NT2/D1 (cell line): ENCODE measurements around the gene CLMN.

ENCODE experiments used
- DNase-seq: peaks from one replicate; pipeline ENCODE4 v3.0.0-alpha.2; 2011; ENCODE audit warnings: low read depth, low spot score
- H3K27me3 ChIP-seq: 2 replicates; pipeline ENCODE4 v1.6.0; 2011; ENCODE audit warnings: mild to moderate bottlenecking; ENCODE audit not compliant: insufficient read length, insufficient read depth
- H3K36me3 ChIP-seq: 2 replicates; pipeline ENCODE4 v1.6.1; 2011; ENCODE audit warnings: mild to moderate bottlenecking, low read length, mixed read lengths; ENCODE audit not compliant: insufficient read depth, insufficient read length
- H3K4me1 ChIP-seq: 2 replicates; pipeline ENCODE4 v1.5.1; 2011; ENCODE audit not compliant: insufficient read depth, insufficient read length
- H3K4me3 ChIP-seq: 2 replicates; pipeline ENCODE4 v1.5.1; 2011; ENCODE audit warnings: low read depth; ENCODE audit not compliant: insufficient read length
- H3K9ac ChIP-seq: 2 replicates; pipeline ENCODE4 v1.6.0; 2011; ENCODE audit warnings: low read depth; ENCODE audit not compliant: insufficient read length
- H3K9me3 ChIP-seq: 2 replicates; pipeline ENCODE4 v1.5.1; 2011; ENCODE audit warnings: mild to moderate bottlenecking, low read length; ENCODE audit not compliant: insufficient read depth
- SUZ12 ChIP-seq: IDR thresholded peaks from 2 replicates; pipeline ENCODE4 v1.6.1; 2011; ENCODE audit not compliant: insufficient read length, insufficient read depth; ENCODE audit errors: extremely low read depth
- YY1 ChIP-seq: IDR thresholded peaks from 2 replicates; pipeline ENCODE4 v1.6.1; 2011; ENCODE audit not compliant: insufficient read length, insufficient read depth
- ZNF274 ChIP-seq: IDR thresholded peaks from 2 replicates; pipeline ENCODE4 v1.6.1; 2011; ENCODE audit warnings: mild to moderate bottlenecking, low read depth, low read length

Gene CLMN

DNA sequence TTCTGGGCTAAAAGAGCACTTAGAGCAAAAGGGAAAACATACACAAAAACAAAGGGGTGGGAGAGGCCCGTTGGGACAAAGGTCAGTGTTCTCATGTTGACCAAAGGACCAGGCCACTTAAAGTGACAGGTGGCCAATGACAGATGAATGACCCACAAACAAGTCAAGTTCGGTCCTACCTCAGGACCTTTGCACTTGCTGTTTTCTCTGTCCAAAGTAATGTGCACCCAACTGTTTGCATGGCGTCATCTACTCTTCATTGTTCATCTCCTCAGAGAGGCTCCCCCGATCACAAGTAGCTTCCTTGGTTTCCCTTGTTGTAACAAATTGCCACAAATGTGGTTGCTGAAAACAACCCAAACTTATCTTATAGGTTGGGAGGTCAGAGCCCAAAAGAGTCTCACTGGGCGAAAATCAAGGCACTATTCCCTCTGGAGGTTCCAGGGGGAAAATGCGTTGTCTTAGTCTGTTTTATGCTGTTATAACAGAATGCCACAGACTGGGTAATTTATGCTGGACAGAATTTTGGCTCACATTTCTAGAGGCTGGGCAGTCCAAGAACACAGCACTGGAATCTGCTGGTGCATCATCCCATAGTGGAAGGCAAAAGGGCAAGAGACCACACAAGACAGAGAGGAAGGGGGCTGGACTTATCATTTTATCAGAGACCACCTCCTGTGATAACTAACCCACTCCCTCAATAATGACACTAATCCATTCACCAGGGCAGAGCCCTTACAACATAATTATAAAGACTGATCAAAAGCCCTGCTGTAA lies 23.9 kb downstream of the CLMN start:
- Histone ChIP-seq H3K4me3 (no peak overlapping the region), H3K27me3 (no peaks in the 10 kb centered on the region), H3K9ac (no peak overlapping the region), H3K9me3 (no peaks in the 10 kb centered on the region), H3K36me3 (no peaks in the 10 kb centered on the region), H3K4me1 (no peaks in the 10 kb centered on the region)
- no peak for DNase-seq
- TF ChIP-seq YY1 (no peak), SUZ12 (no peak), ZNF274 (no peak)

DNA sequence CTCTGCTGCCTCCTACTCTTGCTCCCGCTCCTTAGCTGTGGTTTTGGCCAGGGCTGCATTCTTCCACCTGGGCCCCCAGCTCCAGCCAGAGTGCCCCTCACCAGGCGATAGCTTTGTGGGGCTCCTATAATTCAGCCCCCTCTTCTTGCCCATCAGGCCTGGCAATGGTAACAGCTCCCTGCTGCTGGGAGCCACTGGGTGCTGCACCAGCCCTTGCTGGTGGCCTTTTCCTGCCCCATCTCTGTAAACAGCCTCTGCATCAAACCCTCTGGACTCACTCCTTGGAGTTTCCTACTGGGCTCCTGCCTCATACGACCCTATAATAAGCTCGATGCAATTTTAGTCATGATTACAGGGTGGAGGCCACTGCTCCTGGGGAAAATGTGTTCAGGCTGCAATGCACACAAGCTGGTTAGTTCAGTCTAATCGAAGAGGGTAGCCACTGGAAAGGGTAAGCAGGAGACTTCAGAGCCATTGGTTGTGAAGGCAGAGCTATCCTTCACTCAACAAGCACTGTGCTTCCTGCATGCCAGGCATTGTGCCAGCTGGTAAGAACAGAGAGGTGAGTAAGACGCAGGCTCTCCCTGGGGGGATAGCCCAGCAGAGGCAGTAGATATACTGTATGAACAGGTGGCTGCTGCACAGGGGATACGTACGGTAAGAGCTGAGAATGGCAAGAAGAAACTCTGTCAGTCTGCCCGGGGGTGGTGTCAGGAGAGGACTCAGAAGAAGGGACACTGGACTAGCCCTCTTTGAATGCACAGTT lies 24.7 kb downstream of the CLMN start:
- Histone ChIP-seq H3K4me3 (no peak overlapping the region), H3K9ac (no peak overlapping the region), H3K9me3 (no peaks in the 10 kb centered on the region), H3K36me3 (no peaks in the 10 kb centered on the region), H3K27me3 (no peaks in the 10 kb centered on the region), H3K4me1 (no peaks in the 10 kb centered on the region)
- TF ChIP-seq ZNF274: no peak
- no peak for TF ChIP-seq SUZ12
- TF ChIP-seq YY1: no peak
- no peak for DNase-seq

GRCh38 chr14:95294320-95294719 lies 25.4 kb downstream of the CLMN start:
- no peak for DNase-seq
- no peak overlapping the region for H3K4me3 ChIP-seq
- no peak for TF ChIP-seq ZNF274
- no peak for TF ChIP-seq YY1
- no peak for TF ChIP-seq SUZ12
- H3K4me1 ChIP-seq: no peaks in the 10 kb centered on the region
- no peaks in the 10 kb centered on the region for H3K9me3 ChIP-seq
- H3K27me3 ChIP-seq: no peaks in the 10 kb centered on the region
- H3K9ac ChIP-seq: no peak overlapping the region
- no peaks in the 10 kb centered on the region for H3K36me3 ChIP-seq

- H3K4me1 ChIP-seq: no peaks in the 10 kb centered on the region
- H3K9me3 ChIP-seq: no peaks in the 10 kb centered on the region
- H3K27me3 ChIP-seq: no peaks in the 10 kb centered on the region
- no peak overlapping the region for H3K9ac ChIP-seq
- H3K36me3 ChIP-seq: no peaks in the 10 kb centered on the region
- no peak for DNase-seq
- no peak overlapping the region for H3K4me3 ChIP-seq
- TF ChIP-seq YY1 (no peak), ZNF274 (no peak), SUZ12 (no peak)
These were observed 26.3 kb downstream of the CLMN start for GRCh38 chr14:95293449-95293848.

GRCh38 chr14:95292660-95293425 lies 26.9 kb downstream of the CLMN start:
- Histone ChIP-seq H3K4me3 (no peak overlapping the region), H3K36me3 (no peaks in the 10 kb centered on the region), H3K9me3 (no peaks in the 10 kb centered on the region), H3K9ac (no peak overlapping the region), H3K27me3 (no peaks in the 10 kb centered on the region), H3K4me1 (no peaks in the 10 kb centered on the region)
- no peak for TF ChIP-seq ZNF274
- no peak for TF ChIP-seq YY1
- TF ChIP-seq SUZ12: no peak
- no peak for DNase-seq

- DNase-seq: no peak
These were observed 27.7 kb downstream of the CLMN start for GRCh38 chr14:95291859-95292542.

More at GRCh38 chr14:95291859-95292542, 27.7 kb downstream of the CLMN start:
- Histone ChIP-seq H3K4me1 (no peaks in the 10 kb centered on the region), H3K36me3 (no peaks in the 10 kb centered on the region), H3K9ac (no peak overlapping the region), H3K27me3 (no peaks in the 10 kb centered on the region), H3K4me3 (no peak overlapping the region), H3K9me3 (no peaks in the 10 kb centered on the region)
- no peak for TF ChIP-seq SUZ12
- no peak for TF ChIP-seq YY1
- no peak for TF ChIP-seq ZNF274
